ENCODE results near the gene GAPDHS. TPM values are rescaled to one million over a fixed set of nuclear protein-coding genes. Genes with fewer than 3 reads are reported as not detected.

The GAPDHS gene
- total and polyA plus RNA-seq, 2 of the 13 experiments (the other 11 are each of a cell fraction or from before 2014, with no cell fraction given): not detected

DNA sequence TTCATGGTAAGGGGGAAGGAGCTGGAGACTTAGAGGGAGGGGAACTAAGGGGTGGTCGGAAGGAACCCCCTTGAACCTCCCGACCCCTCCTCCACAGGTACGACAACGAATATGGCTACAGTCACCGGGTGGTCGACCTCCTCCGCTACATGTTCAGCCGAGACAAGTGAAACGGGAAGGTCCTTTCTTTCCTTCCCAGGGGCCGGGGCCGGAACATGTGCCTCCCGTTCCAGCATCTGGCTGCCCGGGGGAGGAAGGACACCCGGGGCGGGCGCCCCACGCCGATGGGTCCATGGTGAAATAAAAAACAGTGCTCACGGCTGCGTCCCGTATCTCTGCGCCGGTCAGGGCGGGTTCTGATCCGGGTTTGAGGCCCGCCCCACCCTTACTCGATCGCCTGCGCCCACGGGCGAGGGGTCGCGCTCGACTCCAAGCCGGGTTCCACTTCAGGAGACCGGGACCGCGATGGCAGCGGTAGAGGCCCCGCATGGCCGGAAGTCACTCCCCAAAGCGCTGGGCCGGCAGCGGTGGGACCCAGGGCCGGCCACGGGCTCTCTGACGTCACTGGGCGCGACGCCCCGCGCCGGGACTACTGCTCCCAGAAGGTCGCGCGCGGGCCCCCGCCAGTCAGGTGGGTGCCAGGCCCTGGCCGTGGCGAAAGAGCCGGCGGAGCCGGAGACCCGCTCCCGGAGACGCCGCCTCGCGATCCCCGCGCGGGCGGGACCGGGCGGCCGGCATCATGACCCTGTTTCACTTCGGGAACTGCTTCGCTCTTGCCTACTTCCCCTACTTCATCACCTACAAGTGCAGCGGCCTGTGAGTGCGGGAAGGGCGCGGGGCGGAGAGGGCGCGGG is 12.0 kb downstream of the GAPDHS start, which contains the start of gene TMEM147 (continued):
- TF ChIP-seq ZSCAN5A (CRISPR knock-in tag; IDR thresholded peaks at IDR 0.05; ENCODE audit: borderline replicate concordance) (peak; percentile 97), ZNF704 (CRISPR knock-in tag; IDR thresholded peaks at IDR 0.05; ENCODE audit: borderline replicate concordance) (no peak), ZNF768 (CRISPR knock-in tag; IDR thresholded peaks at IDR 0.05) (peak; percentile 68), SRSF9 (IDR thresholded peaks at IDR 0.05; ENCODE audit: borderline replicate concordance, insufficient read depth, low read depth, low read length, poor library complexity, severe bottlenecking) (no peak), TOPORS (CRISPR knock-in tag; IDR thresholded peaks at IDR 0.05) (no peak), AGO2 (optimal IDR thresholded peaks at IDR 0.05; ENCODE audit: low read depth, low read length) (peak; percentile 49), ZC3H4 (CRISPR knock-in tag; IDR thresholded peaks at IDR 0.05; ENCODE audit: borderline replicate concordance) (no peak), ZNF816 (CRISPR knock-in tag; IDR thresholded peaks at IDR 0.05; ENCODE audit: borderline replicate concordance) (no peak), AHR (CRISPR knock-in tag; IDR thresholded peaks at IDR 0.05) (no peak; the same call in 1 of the 2 replicates), MTA3 (CRISPR knock-in tag; IDR thresholded peaks at IDR 0.05) (no peak), ONECUT2 (CRISPR knock-in tag; IDR thresholded peaks at IDR 0.05) (no peak), HOXA5 (CRISPR knock-in tag; IDR thresholded peaks at IDR 0.05) (peak; percentile 86; the same call in 1 of the 2 replicates), BRD4 (CRISPR knock-in tag; IDR thresholded peaks at IDR 0.05) (peak; percentile 49; the same call in 1 of the 2 replicates), JUND (CRISPR knock-in tag; IDR thresholded peaks at IDR 0.05) (peak; percentile 15; the same call in 1 of the 2 replicates), FOXK2 (IDR thresholded peaks at IDR 0.05) (no peak), NFE2L2 (IDR thresholded peaks at IDR 0.05; ENCODE audit: low read length) (no peak), ZBTB37 (CRISPR knock-in tag; IDR thresholded peaks at IDR 0.05) (no peak), ZNF792 (CRISPR knock-in tag; IDR thresholded peaks at IDR 0.05) (peak; percentile 46; the same call in 1 of the 2 replicates), TOE1 (CRISPR knock-in tag; IDR thresholded peaks at IDR 0.05) (peak; percentile 61; the same call in 1 of the 2 replicates), MEIS1 (CRISPR knock-in tag; IDR thresholded peaks at IDR 0.05; ENCODE audit: borderline replicate concordance) (no peak; the same call in 1 of the 2 replicates), SAP130 (CRISPR knock-in tag; IDR thresholded peaks at IDR 0.05; ENCODE audit: low read depth) (peak; percentile 93), ZNF253 (CRISPR knock-in tag; IDR thresholded peaks at IDR 0.05; ENCODE audit: borderline replicate concordance) (no peak), FOXO1 (CRISPR knock-in tag; IDR thresholded peaks at IDR 0.05) (no peak; the same call in 1 of the 2 replicates)
- TF ChIP-seq, protein P1, sequence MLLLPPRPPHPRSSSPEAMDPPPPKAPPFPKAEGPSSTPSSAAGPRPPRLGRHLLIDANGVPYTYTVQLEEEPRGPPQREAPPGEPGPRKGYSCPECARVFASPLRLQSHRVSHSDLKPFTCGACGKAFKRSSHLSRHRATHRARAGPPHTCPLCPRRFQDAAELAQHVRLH (CRISPR knock-in tag; IDR thresholded peaks at IDR 0.05; ENCODE audit: borderline replicate concordance, low read depth): no peak; the same call in 1 of the 2 replicates
- TF ChIP-seq, protein P2, sequence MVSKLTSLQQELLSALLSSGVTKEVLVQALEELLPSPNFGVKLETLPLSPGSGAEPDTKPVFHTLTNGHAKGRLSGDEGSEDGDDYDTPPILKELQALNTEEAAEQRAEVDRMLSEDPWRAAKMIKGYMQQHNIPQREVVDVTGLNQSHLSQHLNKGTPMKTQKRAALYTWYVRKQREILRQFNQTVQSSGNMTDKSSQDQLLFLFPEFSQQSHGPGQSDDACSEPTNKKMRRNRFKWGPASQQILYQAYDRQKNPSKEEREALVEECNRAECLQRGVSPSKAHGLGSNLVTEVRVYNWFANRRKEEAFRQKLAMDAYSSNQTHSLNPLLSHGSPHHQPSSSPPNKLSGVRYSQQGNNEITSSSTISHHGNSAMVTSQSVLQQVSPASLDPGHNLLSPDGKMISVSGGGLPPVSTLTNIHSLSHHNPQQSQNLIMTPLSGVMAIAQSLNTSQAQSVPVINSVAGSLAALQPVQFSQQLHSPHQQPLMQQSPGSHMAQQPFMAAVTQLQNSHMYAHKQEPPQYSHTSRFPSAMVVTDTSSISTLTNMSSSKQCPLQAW (CRISPR knock-in tag; IDR thresholded peaks at IDR 0.05): peak; percentile 20; the same call in 1 of the 2 replicates
